Stimulated activated CD8-positive, alpha-beta memory T cell treated with anti-CD3 and anti-CD28 coated beads, Interleukin-15, amount 100 ng/mL, for 1 hour (primary cell): ENCODE data around the gene SST.
A peak's percentile ranks its signal among the peaks of the same experiment; 100 is the strongest.
"Not testable (repeated sequence)": the region's sequence is repeated elsewhere in the genome, so short reads cannot be mapped to it uniquely, and the experiment has no call there.

Experiments used
- DNase-seq: peaks from one replicate; pipeline ENCODE4 v3.0.0-alpha.2; 2020; ENCODE audit warnings: low read depth

Gene SST

GRCh38 chr3:187684444-187684843 is 14.2 kb upstream of the SST start:
- DNase-seq, result no peak

GRCh38 chr3:187681756-187682155 is 11.6 kb upstream of the SST start:
- not testable (repeated sequence) for DNase-seq

GRCh38 chr3:187679638-187680396 is 9.6 kb upstream of the SST start:
- DNase-seq, result peak; percentile 51

GRCh38 chr3:187678726-187679268 is 8.6 kb upstream of the SST start:
- DNase-seq, result no peak

- DNase-seq, result no peak
These were observed 7.4 kb upstream of the SST start for GRCh38 chr3:187677604-187678003.

GRCh38 chr3:187673012-187673411 is 2.8 kb upstream of the SST start:
- no peak for DNase-seq

- DNase-seq, result no peak
These were observed 2.7 kb downstream of the SST start for GRCh38 chr3:187667526-187667925.

- DNase-seq, result no peak
These were observed 4.3 kb downstream of the SST start for GRCh38 chr3:187665764-187666402.

- DNase-seq, result no peak
These were observed 5.2 kb downstream of the SST start for GRCh38 chr3:187665010-187665409.

GRCh38 chr3:187662848-187663409 is 7.3 kb downstream of the SST start:
- no peak for DNase-seq

- DNase-seq, result no peak
These were observed 8.9 kb downstream of the SST start for GRCh38 chr3:187661267-187661666.

GRCh38 chr3:187651282-187651681 is 18.9 kb downstream of the SST start:
- no peak for DNase-seq

GRCh38 chr3:187648177-187648576 is 22.0 kb downstream of the SST start:
- DNase-seq, result no peak

GRCh38 chr3:187646906-187647660 is 23.1 kb downstream of the SST start:
- no peak for DNase-seq

- not testable (repeated sequence) for DNase-seq
These were observed 24.8 kb downstream of the SST start for GRCh38 chr3:187645379-187645778.

GRCh38 chr3:187642861-187643260 is 27.3 kb downstream of the SST start:
- DNase-seq, result no peak

- DNase-seq, result no peak
These were observed 28.7 kb downstream of the SST start for GRCh38 chr3:187641320-187642016.

GRCh38 chr3:187640569-187641059 is 29.6 kb downstream of the SST start:
- no peak for DNase-seq

- DNase-seq, result no peak
These were observed 30.1 kb downstream of the SST start for GRCh38 chr3:187639927-187640568.

GRCh38 chr3:187636528-187636927 is 33.7 kb downstream of the SST start:
- DNase-seq, result no peak

- DNase-seq, result no peak
These were observed 39.8 kb downstream of the SST start for GRCh38 chr3:187630404-187630803.
